NCI-H2107 treated with DMSO at 0.1 percent for 48 hours (cell line): ENCODE data around the gene TMEM92.
"Not testable (repeated sequence)": the region's sequence is repeated elsewhere in the genome, so short reads cannot be mapped to it uniquely, and the experiment has no call there.

Experiments used
- DNase-seq: peaks from one replicate; lab custom pipeline; 2025; ENCODE audit not compliant: unreplicated experiment; lab: John Stamatoyannopoulos, UW

The TMEM92 gene

GRCh38 chr17:50299776-50300175, 25.5 kb downstream of the TMEM92 start:
- DNase-seq = no peak

DNA sequence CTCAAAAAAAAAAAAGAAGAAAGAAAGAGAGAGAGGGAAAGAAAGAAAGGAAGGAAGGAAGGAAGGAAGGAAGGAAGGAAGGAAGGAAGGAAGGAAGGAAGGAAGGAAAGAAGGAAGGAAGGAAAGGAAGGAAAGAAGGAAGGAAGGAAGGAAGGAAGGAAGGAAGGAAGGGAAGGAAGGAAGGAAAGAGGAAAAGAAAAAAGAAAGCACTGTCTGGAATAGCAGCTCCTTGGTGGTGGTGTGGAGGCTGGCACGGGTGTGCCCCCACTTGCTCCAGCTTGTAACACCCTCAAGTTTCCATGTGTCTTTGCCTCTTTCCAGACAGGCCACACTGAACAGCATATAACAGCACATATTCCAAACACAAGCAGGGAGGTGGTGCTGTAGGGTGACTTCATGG, 26.6 kb downstream of the TMEM92 start:
- DNase-seq = not testable (repeated sequence)

GRCh38 chr17:50301891-50302584, 27.8 kb downstream of the TMEM92 start:
- no peak for DNase-seq

GRCh38 chr17:50303051-50303450, 28.8 kb downstream of the TMEM92 start:
- DNase-seq = no peak

- no peak for DNase-seq
Observed at GRCh38 chr17:50303596-50303995, 29.3 kb downstream of the TMEM92 start.

DNA sequence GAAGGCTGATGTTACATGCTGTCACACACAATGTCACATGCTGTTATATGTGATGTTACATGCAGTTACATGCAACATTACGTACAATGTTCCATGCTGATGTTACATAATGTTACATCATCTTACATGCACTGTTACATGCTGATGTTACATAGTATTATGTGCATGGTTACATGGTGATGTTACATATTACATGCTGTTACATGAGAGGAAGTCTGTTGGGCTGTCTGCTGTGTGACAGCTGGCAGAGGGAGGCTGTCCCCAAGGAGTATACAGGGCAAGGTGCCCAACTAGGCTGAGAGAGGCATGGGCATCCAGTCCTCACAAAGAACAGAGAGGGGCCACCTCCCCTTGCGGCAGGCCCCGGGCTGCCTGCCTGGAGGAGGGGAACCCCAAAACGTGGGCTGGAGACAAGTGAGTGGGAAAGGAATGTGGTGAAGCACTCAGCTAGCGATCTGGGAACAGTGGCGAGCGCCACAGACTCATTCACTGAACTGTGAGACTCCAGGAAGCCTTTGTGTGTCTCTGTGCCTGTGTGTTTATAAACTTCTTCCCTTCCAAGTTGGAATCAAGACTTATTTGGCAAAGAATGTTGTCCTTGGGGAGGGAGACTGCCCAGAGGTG, 30.6 kb downstream of the TMEM92 start:
- DNase-seq = no peak

- DNase-seq = no peak
Observed at GRCh38 chr17:50307654-50308053, 33.4 kb downstream of the TMEM92 start.

DNA sequence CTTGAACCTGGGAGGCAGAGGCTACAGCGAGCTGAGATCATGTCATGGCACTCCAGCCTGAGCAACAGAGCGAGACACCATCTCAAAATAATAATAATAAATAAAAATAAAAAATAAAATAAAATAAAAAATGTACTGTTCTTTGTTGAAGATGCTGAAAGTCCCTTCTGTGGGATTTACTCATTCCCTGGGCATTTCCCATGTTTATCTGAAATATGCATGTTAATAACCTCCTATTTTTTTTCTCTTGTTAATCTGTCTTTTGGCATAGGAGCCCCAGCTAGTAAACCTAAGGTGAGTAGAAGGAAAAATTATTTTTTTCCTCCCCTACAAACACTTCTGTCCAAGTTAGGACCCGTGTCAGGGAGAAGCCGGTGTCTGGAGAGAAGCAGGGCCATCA, 34.4 kb downstream of the TMEM92 start:
- DNase-seq = no peak

- DNase-seq = no peak
Observed at GRCh38 chr17:50310455-50311111, 36.3 kb downstream of the TMEM92 start.

- no peak for DNase-seq
Observed at GRCh38 chr17:50311112-50311460, 36.8 kb downstream of the TMEM92 start.

DNA sequence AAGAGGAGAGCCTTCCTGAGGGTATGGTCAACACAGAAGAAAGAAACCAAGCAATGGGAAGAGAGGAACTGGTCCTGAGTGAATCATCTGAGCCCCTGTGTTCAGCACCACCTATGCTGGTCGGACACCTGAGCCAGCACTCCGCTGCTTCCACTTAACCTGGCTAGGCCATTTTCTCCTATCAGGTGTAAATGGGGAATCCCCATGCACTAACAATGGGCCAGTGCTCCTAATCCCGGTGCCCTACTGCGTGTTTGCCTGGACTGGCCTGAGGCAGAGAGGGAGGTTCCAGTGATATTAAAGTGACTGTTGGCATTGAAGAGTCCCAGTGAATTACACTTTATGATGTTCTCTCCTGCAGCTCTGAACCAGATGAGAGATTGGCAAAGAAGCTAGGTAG, 37.2 kb downstream of the TMEM92 start:
- DNase-seq = no peak

DNA sequence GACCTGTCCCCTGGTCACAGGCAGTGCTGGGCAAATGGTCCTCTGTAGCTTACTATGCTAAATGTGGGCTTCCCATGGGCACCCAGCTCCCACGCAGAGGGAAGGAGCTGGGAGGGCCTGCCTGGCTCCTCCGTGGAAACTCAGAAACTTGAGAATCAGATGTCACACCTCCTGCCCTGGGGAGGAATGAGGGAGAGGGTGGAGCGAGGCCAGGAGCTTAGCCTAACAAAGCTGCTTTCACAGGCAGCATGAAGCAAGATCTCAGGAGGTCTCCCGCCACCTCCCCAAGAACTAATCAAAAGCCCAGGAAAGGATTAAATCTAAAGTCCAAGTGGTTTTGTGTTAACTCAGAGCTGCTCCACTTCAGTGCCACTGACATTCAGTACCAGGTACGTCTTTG, 38.0 kb downstream of the TMEM92 start:
- DNase-seq = no peak

- no peak for DNase-seq
Observed at GRCh38 chr17:50314456-50315011, 40.3 kb downstream of the TMEM92 start.

GRCh38 chr17:50316016-50316587, 41.8 kb downstream of the TMEM92 start:
- DNase-seq = peak; percentile 15

- DNase-seq = not testable (repeated sequence)
Observed at GRCh38 chr17:50316660-50317059, 42.4 kb downstream of the TMEM92 start.

DNA sequence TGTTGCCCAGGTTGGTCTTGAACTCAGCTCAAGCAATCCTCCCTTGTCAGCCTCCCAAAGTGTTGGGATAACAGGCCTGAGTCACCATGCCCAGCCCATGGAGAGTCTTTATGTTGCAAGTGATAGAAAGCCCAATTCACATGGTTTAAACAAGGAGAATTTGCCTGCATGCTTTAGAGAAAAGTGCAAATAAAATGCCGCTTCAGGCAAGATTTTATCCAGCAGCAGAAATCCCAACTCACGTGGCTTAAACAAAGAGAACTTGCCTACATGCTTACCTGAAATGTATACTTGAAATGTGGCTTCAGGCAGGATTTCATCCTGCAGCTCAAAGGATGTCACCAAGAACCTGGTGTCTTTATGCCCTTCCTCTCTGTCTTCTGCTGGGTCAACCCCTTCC, 42.9 kb downstream of the TMEM92 start:
- no peak for DNase-seq

DNA sequence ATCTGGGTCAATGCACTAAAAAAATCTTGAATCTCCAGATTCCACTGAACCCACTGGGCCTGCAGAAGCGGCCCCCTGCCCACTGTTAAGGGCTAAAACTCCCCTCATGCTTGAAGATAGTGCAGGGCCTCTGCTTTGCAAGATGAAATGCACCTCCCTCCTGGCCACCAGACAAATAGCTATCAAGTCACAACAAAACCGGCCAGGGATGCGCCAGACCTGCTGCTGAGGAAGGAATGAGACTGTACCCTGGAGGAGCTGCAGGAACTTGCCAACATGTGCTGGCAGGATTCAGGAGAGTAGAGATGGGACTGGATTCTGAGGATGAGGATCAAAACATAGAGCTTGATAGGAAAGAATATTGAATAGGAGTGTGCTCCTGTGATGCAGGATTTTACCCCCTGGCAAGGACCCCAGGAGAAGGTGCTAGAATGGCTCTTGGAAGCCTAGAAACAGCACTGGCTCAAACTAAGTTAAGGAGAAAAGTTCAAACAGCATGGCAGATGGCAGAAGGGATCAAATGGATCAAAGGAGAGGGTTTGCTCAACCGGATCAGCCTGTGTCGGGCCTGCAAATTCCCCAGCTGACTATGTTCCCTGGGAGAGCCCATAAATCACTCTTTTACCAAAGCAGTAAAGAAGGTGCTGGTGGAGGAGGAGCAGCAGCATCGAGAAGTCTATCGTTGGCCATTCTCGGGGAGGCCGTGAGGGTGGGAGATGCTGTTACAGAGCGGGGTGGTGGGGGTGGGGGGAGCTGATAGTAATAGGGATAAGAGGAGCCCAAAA, 44.4 kb downstream of the TMEM92 start:
- no peak for DNase-seq

- DNase-seq = no peak
Observed at GRCh38 chr17:50319306-50320004, 45.2 kb downstream of the TMEM92 start.

GRCh38 chr17:50322271-50322670, 48.0 kb downstream of the TMEM92 start:
- no peak for DNase-seq

DNA sequence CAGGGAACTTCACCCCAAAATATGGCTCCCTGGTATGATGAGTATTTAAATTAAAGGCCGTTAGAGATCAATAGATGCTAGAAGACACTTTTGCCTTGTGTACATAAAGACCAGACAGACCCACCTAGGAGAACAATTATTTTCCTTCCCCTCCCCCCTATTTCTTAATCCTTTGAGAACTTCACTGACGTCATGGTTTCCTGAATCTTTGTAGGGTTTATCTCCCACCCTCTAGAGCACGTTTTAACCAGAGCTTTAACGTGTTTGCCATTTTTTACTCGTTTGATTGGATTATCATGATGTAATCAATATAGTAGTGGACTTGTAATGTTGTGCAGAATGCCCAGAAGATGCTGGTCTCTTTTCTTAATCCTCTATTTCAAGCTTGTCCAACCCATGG, 48.8 kb downstream of the TMEM92 start:
- no peak for DNase-seq
